Measurements from ENCODE around the gene MAP3K4. TPM values are rescaled to one million over a fixed set of nuclear protein-coding genes. Genes with fewer than 3 reads are reported as not detected.
A peak's percentile ranks its signal among the peaks of the same experiment; 100 is the strongest.

Gene MAP3K4
- total RNA-seq, 1 donor from 2014 or later: 41.3 TPM

GRCh38 chr6:161038229-161039031, 46.9 kb downstream of the MAP3K4 start:
- peak; percentile 98 for FAIRE-seq

GRCh38 chr6:161041274-161041673, 49.7 kb downstream of the MAP3K4 start:
- TF ChIP-seq CTCF (IDR thresholded peaks at IDR 0.05; ENCODE audit: insufficient read depth, low read length, severe bottlenecking): no peak
- H3K36me3 ChIP-seq (ENCODE audit: control insufficient read depth, insufficient read depth, low read length): peaks cover 6% of the 10 kb centered on the region
- DNase-seq (ENCODE audit: low read depth) (no peak), FAIRE-seq (no peak)
- H3K27me3 ChIP-seq (ENCODE audit: control insufficient read depth, insufficient read depth, low read length): no peaks in the 10 kb centered on the region
- no peak overlapping the region for H3K4me3 ChIP-seq (ENCODE audit: low read depth, low read length)

More at GRCh38 chr6:161038229-161039031, 46.9 kb downstream of the MAP3K4 start:
- Histone ChIP-seq H3K4me3 (ENCODE audit: low read depth, low read length) (no peak overlapping the region), H3K36me3 (ENCODE audit: control insufficient read depth, insufficient read depth, low read length) (peaks cover 9% of the 10 kb centered on the region), H3K27me3 (ENCODE audit: control insufficient read depth, insufficient read depth, low read length) (no peaks in the 10 kb centered on the region)
- TF ChIP-seq CTCF (IDR thresholded peaks at IDR 0.05; ENCODE audit: insufficient read depth, low read length, severe bottlenecking): peak; percentile 33
- DNase-seq (ENCODE audit: low read depth): peak; percentile 97

GRCh38 chr6:161044335-161044734, 52.8 kb downstream of the MAP3K4 start:
- DNase-seq (ENCODE audit: low read depth) (peak; percentile 38), FAIRE-seq (no peak)
- H3K27me3 ChIP-seq (ENCODE audit: control insufficient read depth, insufficient read depth, low read length): no peaks in the 10 kb centered on the region
- TF ChIP-seq CTCF (IDR thresholded peaks at IDR 0.05; ENCODE audit: insufficient read depth, low read length, severe bottlenecking): no peak
- peaks cover 6% of the 10 kb centered on the region for H3K36me3 ChIP-seq (ENCODE audit: control insufficient read depth, insufficient read depth, low read length)
- H3K4me3 ChIP-seq (ENCODE audit: low read depth, low read length): no peak overlapping the region

DNA sequence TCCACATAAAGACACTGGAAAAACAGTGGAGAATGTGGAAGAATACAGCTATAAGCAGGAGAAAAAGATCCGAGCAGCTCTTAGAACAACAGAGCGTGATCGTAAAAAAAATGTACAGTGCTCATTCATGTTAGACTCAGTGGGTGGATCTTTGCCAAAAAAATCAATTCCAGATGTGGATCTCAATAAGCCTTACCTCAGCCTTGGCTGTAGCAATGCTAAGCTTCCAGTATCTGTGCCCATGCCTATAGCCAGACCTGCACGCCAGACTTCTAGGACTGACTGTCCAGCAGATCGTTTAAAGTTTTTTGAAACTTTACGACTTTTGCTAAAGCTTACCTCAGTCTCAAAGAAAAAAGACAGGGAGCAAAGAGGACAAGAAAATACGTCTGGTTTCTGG, 57.1 kb downstream of the MAP3K4 start:
- Histone ChIP-seq H3K36me3 (ENCODE audit: control insufficient read depth, insufficient read depth, low read length) (no peaks in the 10 kb centered on the region), H3K4me3 (ENCODE audit: low read depth, low read length) (no peak overlapping the region), H3K27me3 (ENCODE audit: control insufficient read depth, insufficient read depth, low read length) (no peaks in the 10 kb centered on the region)
- no peak for TF ChIP-seq CTCF (IDR thresholded peaks at IDR 0.05; ENCODE audit: insufficient read depth, low read length, severe bottlenecking)
- FAIRE-seq (no peak), DNase-seq (ENCODE audit: low read depth) (no peak)

DNA sequence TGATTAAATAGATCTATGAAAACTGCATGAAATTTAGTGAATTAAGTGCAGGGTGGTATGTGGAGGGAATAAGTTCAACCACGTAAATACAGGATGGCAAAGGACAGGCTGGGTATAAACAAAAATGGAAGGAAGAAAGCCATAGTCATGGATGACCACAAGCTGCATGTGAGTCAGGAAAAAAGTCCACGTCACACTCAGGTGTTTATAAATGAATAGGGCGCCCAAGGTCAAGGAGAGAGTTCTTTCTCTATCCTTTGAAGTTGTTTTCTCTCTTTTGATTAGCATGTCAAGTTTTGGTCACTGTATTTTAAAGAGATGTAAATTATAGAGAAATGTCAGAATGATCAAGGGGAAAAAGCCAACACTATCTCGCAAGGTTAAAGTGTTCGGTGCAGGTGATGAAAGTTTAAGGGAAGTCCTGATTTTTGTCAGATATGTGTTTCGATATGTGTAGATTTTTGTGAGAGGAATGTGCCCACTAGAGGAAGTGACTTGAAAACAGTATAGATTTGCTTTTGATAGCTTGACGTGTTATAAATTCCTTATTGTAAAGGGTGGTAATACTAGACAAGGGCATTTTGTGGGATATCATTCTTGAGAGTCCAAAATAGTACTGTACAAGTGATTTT, 58.7 kb downstream of the MAP3K4 start:
- FAIRE-seq (no peak), DNase-seq (ENCODE audit: low read depth) (no peak)
- no peak for TF ChIP-seq CTCF (IDR thresholded peaks at IDR 0.05; ENCODE audit: insufficient read depth, low read length, severe bottlenecking)
- Histone ChIP-seq H3K27me3 (ENCODE audit: control insufficient read depth, insufficient read depth, low read length) (no peaks in the 10 kb centered on the region), H3K36me3 (ENCODE audit: control insufficient read depth, insufficient read depth, low read length) (no peaks in the 10 kb centered on the region), H3K4me3 (ENCODE audit: low read depth, low read length) (no peak overlapping the region)
